ENCODE results near the gene CTRB2.
"Not testable (repeated sequence)": the region's sequence is repeated elsewhere in the genome, so short reads cannot be mapped to it uniquely, and the experiment has no call there.

CTRB2 gene

GRCh38 chr16:75242436-75243078, 35.6 kb upstream of the CTRB2 start:
- DNase-seq (ENCODE audit: low spot score) = not testable (repeated sequence)

GRCh38 chr16:75241955-75242354, 35.0 kb upstream of the CTRB2 start:
- DNase-seq (ENCODE audit: low spot score) = no peak

DNA sequence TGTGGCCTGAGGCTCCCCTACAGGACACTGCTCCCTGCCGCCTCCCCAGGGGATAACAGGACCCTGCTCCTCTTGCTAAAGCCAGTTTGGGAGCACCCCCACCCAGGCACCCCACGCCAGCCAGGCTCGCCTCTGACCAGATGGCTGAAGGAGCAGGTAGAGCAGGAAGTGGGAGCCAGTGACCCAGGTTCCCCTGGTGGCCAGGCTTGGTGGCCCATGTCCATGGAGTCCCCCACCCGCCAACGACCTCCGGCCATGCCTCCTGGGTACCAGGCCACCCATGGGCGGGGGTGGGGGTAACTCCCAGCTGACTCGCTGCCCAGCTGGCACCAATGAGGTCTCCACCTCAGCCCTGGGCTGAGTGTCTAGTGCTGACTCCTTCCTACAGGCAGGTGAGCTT, 34.5 kb upstream of the CTRB2 start:
- no peak for DNase-seq (ENCODE audit: low spot score)

DNA sequence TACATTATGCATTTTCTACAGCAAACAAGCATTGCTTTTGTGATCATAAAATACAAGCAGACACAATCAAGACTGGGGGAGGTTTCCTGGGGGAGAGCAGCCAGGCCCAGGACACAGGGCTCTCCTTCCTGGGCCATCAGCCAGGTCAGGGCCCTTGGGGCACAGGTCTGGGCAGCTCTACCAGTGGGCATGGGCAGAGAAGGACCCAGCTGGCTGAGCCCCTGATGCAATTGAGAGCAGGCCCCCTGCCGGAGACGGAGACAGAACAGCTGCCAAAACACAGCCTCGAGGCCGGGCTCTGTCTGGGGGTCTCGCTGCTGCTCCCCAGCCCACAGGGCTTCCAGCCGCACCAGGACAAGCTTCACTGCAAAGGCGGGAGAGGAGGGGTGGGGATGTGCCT, 33.7 kb upstream of the CTRB2 start:
- DNase-seq (ENCODE audit: low spot score) = not testable (repeated sequence)

DNA sequence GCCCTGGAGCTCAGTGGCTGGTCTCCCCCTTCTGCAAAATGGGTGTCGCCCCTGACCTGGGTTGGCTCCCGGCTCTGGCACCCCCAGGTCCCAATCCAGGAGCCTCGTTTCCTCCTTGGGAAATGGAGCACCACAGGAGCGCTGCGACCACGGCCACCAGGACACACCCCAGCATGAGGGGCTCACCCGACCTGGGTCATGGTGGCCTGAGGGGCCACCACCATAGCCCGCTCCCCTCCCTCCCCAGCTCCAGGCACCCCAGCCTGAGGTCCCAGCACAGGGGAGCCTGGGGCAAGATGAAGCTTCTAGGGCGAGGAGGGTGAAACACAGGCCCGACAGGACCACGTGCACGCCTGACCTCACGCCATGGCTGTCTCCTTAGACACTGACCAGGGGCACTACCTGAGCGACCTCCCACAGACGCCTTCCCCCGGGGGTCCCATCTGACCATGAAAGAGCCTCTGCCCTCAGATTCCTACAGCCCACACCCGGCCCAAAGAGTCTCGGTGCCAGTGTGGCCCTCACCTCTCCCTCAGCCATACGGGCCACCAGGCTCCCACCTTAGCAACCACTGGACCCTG, 32.7 kb upstream of the CTRB2 start:
- DNase-seq (ENCODE audit: low spot score) = no peak

- DNase-seq (ENCODE audit: low spot score) = no peak
These were observed 32.0 kb upstream of the CTRB2 start for GRCh38 chr16:75238853-75239541.

DNA sequence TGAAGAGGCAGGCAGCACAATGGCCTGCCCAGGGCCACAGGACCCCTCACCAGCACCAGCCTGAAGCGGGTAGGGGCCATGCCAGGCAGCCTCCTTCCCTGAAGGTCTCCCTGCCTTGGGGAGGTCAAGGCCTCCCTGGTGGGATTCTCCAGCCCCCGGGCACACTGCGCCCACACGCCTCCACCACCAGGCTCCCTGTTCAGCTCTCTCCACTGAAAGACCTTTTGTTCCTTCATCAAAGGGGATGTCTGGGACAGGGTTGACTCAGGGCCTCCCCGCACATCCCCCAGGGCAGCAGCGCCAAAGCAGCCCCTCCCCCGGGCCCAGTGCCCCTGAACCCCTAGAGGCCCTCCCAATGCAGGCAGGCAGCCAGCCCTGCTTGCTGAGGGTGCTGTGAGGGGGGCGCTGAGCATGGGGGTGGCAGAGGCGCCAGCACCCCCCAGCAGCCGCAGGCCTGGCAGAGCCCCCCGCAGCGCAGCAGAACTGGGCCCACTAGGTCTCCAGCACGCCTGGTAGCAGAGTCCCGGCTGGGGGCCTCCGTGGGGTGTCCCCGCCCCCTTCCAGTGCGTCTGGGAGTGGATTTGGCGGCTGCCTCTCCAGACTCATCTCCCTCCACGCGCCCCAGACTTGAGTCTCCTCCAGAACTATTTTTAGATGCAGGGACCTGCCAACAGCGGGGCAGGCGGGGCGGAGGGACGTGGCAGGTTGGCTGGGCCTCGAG, 31.3 kb upstream of the CTRB2 start:
- no peak for DNase-seq (ENCODE audit: low spot score)

- DNase-seq (ENCODE audit: low spot score) = no peak
These were observed 30.6 kb upstream of the CTRB2 start for GRCh38 chr16:75237398-75238131.

DNA sequence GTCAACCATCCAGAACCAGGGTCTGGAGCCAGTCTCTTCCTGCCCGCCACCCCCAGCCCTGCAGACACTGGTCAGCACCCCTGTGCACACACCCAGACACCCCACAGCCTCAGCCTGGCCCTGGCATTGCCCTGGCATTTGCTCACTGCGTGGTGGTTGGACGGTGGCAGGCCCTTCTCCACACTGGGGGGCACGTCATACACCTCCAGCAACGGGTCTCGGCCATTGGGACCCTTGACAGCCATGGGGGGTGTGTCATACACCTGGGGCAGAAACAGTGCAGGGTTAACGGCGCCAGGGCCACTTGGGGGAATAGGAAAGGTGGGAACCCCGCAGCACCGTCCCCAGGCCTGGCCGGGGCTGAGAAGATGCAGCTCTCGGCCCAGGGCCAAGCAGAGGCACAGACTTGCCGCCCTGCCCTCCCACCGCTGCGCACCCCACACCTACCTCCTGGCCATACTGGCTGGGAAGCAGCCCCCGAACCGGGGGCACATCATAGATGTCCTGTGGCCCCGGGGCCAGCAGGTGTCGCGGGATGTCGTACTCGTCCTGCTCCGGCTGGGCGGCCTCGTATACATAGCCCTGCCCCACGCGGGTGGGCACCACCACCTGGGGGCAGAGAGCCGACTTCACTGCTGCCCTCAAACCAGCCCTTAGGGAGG, 29.9 kb upstream of the CTRB2 start:
- DNase-seq (ENCODE audit: low spot score) = no peak

DNA sequence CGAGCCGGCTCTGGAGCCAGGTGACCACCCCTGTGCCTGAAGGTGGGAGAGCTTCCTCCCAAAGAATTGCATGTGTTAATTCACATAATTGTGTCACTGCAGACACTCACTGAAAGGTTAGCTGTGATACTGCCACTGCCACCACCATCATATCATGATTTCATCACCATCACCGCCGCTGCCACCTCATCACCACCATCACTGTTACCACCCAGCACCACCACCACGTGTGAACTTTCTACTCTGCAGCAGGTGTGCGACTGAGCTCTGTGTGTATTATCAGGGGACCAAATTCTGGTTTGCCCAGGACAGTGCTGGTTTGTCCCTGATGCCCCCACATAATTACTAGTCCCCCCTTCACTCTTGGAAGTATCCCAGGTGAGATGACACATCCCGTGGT, 29.3 kb upstream of the CTRB2 start:
- DNase-seq (ENCODE audit: low spot score) = peak; percentile 15

- no peak for DNase-seq (ENCODE audit: low spot score)
These were observed 28.8 kb upstream of the CTRB2 start for GRCh38 chr16:75235721-75236193.

DNA sequence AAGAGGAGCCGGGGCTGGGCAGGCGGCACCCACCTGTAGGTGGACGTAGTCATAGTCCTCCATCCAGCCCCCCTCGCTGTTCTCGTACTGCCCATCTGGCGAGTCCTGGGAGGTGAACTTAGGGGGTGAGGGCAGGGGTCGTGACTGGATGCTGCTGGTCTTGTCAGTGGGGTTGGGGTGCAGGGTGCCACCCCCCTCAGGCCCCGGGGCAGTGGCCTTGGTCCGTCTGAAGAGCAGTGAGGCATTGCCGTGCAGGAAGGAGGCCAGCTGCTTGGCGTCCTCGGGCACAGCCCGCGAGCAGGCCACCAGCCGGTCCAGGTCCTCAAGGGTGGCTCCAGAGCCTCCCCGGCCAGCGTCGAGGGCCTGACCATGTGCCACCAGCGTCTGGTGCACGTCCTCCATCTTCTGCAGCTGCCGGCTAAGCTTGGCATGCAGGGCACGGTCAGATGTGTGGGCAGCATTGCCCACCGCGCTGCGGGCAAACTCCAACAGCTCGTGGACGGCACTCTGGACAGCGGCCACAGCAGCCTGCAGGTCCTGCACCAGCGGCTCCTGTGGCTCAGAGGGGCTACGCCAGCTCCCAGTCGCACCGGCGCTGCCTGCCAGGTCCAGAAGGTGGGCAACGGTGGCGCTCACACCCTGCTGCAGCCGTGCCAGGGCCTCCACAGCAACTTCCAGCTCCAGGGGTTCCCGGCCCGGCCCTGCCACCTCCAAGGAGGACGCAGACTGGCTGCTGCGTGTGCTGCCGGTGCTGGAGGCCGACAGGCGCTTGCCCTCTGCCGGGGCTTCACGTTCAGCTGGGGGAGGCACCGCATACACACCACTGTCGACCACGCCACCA, 28.1 kb upstream of the CTRB2 start:
- DNase-seq (ENCODE audit: low spot score) = no peak

DNA sequence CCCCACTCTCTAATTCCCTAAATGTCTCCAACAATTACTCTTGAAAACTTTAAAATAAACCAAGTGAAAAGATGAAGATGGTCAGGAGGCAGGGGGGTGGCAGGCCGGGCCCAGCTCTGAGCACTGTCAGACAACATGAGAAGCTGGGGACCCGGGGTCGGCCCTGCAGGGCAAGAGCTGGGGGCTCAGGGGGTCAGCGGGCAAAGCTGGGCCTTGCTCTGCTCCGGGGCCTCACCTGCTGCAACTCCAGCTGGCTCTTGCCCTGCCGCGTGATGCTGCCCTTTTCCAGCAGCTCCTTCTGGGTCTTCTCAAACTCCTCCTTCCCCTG, 26.6 kb upstream of the CTRB2 start:
- DNase-seq (ENCODE audit: low spot score) = no peak

DNA sequence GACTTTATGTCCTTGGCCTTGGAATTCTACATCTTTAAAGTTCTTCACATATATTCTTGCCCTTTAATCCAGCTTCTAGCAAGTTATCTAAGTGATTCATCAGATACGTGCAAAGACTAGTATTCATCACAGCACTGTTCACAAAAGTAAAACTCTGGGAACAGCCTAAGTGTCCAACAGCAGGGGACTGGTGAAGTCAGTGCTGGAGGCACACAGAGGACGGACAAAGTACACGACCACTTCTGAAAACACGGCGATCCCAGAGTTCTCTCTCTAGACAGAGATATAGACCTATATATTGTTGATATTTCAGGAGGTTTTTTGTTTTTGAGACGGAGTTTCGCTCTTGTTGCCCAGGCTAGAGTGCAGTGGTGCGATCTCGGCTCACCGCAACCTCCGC, 24.6 kb upstream of the CTRB2 start:
- DNase-seq (ENCODE audit: low spot score) = no peak

DNA sequence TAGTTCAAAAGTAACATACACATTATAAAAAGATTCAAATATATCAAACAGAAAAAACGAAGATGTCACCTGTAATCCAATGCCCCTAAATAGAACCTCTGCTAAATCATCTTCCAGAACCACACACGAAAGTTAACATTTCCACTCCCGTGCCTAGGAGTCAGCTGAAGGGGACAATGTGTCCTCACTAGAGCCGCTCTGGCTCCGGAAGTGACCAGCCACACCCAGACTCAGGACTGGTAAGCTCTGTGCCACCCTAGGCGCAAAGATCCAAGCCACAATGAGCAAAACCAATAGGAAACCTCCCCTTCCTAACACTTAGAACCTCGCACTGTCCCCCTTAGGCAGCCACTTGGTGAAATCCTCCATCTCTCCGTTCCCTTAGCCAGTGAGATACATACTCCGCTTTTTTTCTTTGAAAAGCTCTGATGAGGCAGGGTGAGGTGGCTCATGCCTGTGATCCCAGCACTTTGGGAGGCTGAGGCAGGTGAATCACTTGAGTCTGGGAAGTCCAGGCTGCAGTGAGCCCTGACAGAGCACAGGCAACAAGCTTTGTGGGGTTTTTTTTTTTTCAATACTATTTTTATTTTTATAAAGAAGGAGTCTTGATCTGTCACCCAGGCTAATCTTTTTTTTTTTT, 23.6 kb upstream of the CTRB2 start:
- DNase-seq (ENCODE audit: low spot score) = no peak

DNA sequence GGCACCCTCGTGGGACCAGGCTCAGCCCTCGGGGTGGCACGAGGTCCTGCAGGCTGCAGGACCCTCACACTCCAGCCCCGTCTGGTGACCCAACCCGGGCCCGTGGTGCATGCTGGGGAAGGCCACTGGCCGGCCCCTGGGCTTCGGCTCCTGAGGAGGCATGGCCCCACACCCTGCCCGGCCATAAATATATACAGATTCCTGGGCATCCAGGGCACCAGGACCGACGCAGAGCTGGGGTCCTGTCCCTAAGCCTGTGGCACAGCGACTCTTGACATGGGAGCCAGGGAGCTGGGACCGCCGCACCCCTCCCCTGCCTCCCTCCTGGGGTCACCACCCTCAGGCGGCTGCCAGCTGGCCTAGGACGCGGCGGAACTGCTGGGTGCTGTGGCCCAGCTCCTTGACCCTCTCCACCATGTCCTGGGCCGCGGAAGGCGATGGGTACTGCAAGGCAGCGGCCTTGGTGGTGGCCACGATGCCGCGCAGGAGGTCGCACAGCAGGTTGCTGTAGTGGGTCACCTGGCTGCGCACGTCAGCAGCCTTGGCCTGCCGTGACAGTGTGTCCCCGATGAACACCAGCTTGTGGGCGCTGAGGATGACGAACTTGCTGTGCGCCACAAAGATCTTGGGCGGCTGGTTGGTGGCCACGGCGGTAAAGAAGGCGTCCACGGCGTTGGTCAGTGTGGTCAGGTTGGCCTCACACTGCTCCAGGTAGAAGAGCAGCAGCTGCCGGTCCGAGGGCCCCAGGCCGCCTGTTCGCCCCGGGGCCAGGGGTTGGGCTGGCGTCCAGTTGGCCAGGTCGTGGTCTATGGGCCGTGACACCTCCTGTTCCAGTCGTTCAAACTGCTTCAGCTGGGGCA, 22.4 kb upstream of the CTRB2 start:
- no peak for DNase-seq (ENCODE audit: low spot score)

GRCh38 chr16:75228143-75228976, 21.4 kb upstream of the CTRB2 start:
- DNase-seq (ENCODE audit: low spot score) = no peak

GRCh38 chr16:75227361-75228142, 20.6 kb upstream of the CTRB2 start:
- no peak for DNase-seq (ENCODE audit: low spot score)
